Ishikawa (cell line): ENCODE results near the gene TMEM151A.

Experiments used
- CEBPB ChIP-seq: IDR thresholded peaks from 2 replicates; pipeline ENCODE4 v1.6.1; 2012
- CREB1 ChIP-seq: IDR thresholded peaks from 2 replicates; pipeline ENCODE4 v1.6.1; 2012; ENCODE audit warnings: low read depth
- EGR1 ChIP-seq: IDR thresholded peaks from 2 replicates; pipeline ENCODE4 v1.6.1; 2012
- EP300 ChIP-seq: IDR thresholded peaks from 2 replicates; pipeline ENCODE4 v1.6.1; 2012; ENCODE audit warnings: borderline replicate concordance
- FOXM1 ChIP-seq: IDR thresholded peaks from 2 replicates; pipeline ENCODE4 v1.6.1; 2012; ENCODE audit warnings: low read depth, borderline replicate concordance
- NFIC ChIP-seq: IDR thresholded peaks from 2 replicates; pipeline ENCODE4 v1.6.1; 2012
- RAD21 ChIP-seq: IDR thresholded peaks from 2 replicates; pipeline ENCODE4 v1.6.1; 2012; ENCODE audit warnings: low read depth
- TAF1 ChIP-seq: IDR thresholded peaks from 2 replicates; pipeline ENCODE4 v1.6.1; 2012; ENCODE audit warnings: low read depth, mild to moderate bottlenecking
- TCF12 ChIP-seq: IDR thresholded peaks from 2 replicates; pipeline ENCODE4 v1.6.1; 2012; ENCODE audit warnings: low read depth
- TEAD4 ChIP-seq: IDR thresholded peaks from 2 replicates; pipeline ENCODE4 v1.6.1; 2012
- YY1 ChIP-seq: IDR thresholded peaks from 2 replicates; pipeline ENCODE4 v1.6.1; 2012; ENCODE audit warnings: low read depth
- ZBTB7A ChIP-seq: IDR thresholded peaks from 2 replicates; pipeline ENCODE4 v1.6.1; 2012; ENCODE audit warnings: low read depth
- TF ChIP-seq, protein P1 (sequence below): IDR thresholded peaks from 2 replicates; pipeline ENCODE4 v1.6.1; 2012
- TF ChIP-seq, protein P2 (sequence below): IDR thresholded peaks from 2 replicates; pipeline ENCODE4 v1.6.1; 2012; ENCODE audit warnings: low read depth, mild to moderate bottlenecking
- TF ChIP-seq, protein P3 (sequence below): IDR thresholded peaks from 2 replicates; pipeline ENCODE4 v1.6.1; 2012

Gene TMEM151A

DNA sequence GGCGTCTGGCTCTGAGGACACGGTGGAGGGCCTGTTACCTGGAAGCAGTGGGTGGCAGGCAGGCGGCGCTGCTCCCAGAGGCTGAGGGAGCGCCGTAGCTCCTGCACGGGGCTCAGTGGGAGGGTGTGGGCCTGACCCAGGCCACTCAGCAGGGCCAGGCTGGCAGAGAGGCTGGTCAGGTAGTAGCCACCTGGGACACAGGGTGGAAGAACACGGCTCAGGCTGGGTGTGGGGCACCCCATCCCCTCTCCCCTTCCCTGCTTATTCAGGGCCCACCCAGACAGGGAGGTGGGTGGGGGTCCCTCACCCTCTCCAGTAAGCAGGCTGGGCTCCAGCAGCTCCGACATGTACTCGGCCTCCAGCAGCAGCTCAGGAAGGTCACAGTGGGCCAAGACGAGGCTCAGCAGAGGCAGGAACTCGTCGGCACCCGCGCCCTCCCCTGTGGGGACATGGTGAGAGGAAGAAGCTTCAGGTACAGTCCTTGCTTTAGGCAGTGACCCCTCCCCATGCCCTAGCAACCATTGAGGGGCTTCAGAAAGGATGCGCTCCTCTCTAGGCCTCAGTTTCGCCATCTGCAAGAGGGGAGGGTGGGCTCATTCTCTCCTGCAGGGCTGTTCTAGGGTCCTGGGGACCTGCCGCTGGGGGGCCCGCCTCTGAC lies 41.7 kb downstream of the TMEM151A start:
- TF ChIP-seq FOXM1, result no peak
- no peak for TF ChIP-seq EP300
- no peak for TF ChIP-seq NFIC
- TF ChIP-seq RAD21, result no peak
- TF ChIP-seq CREB1, result no peak
- no peak for TF ChIP-seq EGR1

DNA sequence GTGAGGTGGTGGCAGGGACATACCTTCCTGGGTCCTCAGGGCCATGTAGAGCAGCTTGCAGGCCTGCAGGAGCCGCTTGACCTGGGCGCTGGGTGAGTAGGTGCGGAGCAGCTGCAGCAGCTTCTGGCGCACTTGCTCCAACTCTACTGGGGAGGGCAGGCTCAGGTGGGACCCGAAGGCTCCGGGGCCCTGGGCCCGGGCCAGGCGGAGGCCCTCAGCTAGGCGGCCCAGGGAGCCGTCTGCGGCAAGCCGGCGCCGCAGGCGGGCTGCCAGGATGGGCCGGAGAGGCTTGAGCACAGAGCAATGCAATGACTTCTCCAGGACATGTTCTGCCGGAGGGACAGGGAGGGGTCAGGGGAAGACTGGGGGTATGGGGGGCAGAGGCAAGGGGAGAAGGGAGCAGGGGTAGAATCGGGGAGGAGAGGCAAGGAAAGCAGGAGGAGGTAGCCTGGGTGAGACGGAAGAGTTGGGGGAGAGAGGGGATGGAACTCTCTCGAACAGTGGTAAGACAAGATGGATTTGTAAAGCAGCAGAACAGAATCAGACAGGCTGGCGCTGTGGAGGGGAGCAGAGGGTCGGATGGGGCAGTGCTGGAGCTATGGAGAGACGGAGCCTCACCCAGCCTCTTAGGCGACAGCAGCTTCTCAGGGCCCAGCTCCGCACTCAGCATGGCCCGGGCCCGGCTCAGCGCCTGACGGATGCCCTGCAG lies 42.4 kb downstream of the TMEM151A start:
- no peak for TF ChIP-seq CEBPB
- TF ChIP-seq YY1, result no peak
- TF ChIP-seq ZBTB7A, result no peak
- TF ChIP-seq, protein P1, sequence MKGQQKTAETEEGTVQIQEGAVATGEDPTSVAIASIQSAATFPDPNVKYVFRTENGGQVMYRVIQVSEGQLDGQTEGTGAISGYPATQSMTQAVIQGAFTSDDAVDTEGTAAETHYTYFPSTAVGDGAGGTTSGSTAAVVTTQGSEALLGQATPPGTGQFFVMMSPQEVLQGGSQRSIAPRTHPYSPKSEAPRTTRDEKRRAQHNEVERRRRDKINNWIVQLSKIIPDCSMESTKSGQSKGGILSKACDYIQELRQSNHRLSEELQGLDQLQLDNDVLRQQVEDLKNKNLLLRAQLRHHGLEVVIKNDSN, result no peak
- TF ChIP-seq, protein P2, sequence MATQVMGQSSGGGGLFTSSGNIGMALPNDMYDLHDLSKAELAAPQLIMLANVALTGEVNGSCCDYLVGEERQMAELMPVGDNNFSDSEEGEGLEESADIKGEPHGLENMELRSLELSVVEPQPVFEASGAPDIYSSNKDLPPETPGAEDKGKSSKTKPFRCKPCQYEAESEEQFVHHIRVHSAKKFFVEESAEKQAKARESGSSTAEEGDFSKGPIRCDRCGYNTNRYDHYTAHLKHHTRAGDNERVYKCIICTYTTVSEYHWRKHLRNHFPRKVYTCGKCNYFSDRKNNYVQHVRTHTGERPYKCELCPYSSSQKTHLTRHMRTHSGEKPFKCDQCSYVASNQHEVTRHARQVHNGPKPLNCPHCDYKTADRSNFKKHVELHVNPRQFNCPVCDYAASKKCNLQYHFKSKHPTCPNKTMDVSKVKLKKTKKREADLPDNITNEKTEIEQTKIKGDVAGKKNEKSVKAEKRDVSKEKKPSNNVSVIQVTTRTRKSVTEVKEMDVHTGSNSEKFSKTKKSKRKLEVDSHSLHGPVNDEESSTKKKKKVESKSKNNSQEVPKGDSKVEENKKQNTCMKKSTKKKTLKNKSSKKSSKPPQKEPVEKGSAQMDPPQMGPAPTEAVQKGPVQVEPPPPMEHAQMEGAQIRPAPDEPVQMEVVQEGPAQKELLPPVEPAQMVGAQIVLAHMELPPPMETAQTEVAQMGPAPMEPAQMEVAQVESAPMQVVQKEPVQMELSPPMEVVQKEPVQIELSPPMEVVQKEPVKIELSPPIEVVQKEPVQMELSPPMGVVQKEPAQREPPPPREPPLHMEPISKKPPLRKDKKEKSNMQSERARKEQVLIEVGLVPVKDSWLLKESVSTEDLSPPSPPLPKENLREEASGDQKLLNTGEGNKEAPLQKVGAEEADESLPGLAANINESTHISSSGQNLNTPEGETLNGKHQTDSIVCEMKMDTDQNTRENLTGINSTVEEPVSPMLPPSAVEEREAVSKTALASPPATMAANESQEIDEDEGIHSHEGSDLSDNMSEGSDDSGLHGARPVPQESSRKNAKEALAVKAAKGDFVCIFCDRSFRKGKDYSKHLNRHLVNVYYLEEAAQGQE, result no peak
- TF ChIP-seq TAF1, result no peak
- no peak for TF ChIP-seq RAD21
- TF ChIP-seq EGR1, result no peak
- TF ChIP-seq, protein P3, sequence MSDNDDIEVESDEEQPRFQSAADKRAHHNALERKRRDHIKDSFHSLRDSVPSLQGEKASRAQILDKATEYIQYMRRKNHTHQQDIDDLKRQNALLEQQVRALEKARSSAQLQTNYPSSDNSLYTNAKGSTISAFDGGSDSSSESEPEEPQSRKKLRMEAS, result no peak
- no peak for TF ChIP-seq TEAD4
- TF ChIP-seq NFIC, result no peak
- TF ChIP-seq TCF12, result no peak

DNA sequence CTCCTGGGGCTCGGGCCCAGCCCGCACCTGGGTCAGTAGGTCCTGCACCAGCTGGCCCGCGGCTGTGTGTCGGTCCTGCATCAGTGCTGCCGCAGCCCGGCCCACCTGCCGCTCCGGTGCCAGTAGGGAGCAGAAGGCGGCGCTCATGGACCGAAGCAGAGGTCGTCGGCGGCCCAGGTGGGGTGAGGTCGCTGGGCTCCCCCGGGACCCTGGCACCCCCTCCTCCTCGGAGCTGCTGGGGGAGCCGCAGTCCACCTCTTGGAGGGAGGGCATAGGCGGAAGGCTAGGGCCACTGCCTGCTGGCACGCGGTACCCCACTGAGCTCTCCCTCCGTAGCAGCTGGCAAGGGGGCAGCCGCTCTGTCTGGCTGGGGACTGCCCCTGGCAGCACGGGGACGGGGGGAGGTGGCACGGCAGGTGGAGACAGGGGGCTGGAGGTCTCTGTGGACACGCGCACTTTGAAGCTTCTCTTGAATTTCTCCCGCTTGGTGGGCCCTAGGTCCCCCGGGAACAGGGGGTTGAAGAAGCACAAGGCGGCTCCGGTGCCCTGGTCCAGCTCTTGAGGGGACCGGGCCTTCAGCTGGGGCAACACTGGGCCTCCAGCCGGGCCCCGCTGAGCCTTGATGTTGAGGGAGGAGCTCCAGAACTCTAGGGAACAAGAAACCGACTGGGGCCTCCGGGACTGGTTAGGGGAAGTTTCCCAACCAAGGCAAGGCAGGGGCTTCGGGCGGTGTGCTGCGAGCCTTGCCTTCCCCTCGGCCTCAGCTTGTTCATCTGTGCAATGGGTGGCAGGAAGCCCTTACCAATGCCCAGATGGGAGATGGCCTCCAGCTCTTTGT lies 43.1 kb downstream of the TMEM151A start:
- no peak for TF ChIP-seq NFIC
- TF ChIP-seq EGR1, result no peak
- no peak for TF ChIP-seq EP300
- TF ChIP-seq RAD21, result no peak
- TF ChIP-seq, protein P2, result no peak
- TF ChIP-seq TAF1, result no peak
- no peak for TF ChIP-seq ZBTB7A
- TF ChIP-seq YY1, result no peak
- no peak for TF ChIP-seq CREB1
- TF ChIP-seq TCF12, result no peak

DNA sequence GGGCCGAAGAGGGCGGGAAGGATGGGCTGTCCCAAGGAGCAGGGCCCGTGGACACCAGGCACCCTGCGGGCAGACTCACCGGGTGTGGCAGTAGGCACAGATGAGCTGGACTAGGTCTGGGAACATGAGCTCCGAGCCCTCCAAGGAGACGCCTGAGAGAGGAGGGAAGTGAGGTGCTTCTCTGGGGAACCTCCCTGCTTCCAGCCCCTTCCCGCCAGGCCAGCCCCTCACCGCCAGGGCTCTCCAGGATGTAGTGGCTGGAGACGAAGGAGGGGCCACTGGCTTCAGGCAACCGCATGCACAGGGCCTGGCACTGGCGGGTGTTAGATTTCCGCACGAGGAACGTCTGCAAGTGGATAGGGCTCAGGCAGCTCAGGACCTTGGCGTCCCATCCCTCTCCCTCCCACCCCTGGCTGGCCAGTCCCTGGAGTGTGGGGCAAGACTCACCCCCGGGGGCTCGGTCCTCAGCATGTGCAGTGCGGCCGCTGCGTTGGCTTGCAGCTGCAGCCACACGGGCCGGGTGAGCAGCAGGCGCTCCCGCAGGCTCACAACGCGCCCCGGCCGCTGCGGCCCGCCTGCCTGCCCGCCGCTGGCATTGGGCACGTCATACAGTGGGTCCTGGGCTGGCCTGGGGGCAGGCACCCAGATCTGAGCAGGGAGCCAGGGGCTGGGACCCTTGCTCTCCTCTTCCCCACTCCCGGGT lies 44.0 kb downstream of the TMEM151A start:
- TF ChIP-seq, protein P3, result peak; percentile 89
- no peak for TF ChIP-seq FOXM1

DNA sequence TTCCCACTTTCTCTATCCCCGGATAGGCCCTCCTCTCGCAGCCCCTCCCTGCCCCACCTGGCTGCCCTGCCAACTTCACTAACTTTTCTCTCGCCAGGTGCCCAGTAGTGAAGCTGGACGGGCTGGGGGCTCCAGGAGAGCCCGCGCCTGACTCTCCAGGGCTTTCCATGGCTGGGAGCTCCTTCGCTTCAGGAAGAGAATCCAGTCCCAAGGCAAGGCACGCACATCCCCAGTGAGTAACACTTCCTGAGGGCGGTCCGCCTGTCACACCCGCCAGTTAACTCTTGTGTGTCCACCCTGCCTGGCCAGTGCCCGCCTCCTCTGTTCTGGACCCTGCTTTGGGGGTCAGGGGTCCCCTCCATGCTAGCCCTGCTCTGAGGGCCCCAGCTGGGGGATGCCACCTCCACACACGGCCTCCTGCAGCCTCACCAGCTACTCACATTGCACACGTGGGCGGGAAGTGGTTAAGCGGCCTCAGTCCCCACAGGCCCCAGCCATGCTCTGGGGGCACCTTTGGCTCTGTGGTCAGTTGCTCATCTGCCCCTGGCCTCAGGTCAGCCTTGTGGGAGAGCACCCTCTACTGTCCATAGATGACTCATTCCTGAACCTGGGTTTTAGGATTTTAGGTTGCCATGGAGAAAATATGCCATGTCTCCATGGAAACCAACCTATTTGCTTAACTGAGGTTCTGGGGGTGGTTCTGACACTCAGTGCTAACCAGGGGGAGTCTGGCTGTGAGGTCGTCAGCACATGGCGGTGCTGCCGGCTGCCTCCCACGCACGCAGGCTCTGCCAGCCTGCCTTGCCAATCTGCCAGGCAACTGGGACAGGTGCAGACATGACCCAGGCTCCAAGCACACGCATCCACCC lies 44.8 kb downstream of the TMEM151A start, which contains the start of gene RIN1:
Gene RIN1 (minus strand): TSS at position 201 of the 869 bp plus-strand sequence. CDS start 32 bp downstream, at position 169.
- TF ChIP-seq CEBPB, result no peak
- TF ChIP-seq EP300, result peak; percentile 30; the same call in 1 of the 2 replicates
- TF ChIP-seq TEAD4, result 0 out of 2 replicates have a peak, but pooled peaks have one; percentile 3
- TF ChIP-seq RAD21, result peak; percentile 50
- no peak for TF ChIP-seq CREB1
- TF ChIP-seq, protein P3, result peak; percentile 31
- TF ChIP-seq ZBTB7A, result peak; percentile 88; the same call in 1 of the 2 replicates
- 0 out of 2 replicates have a peak, but pooled peaks have one; percentile 9 for TF ChIP-seq YY1
- TF ChIP-seq, protein P2, result no peak
- TF ChIP-seq TAF1, result no peak
- TF ChIP-seq, protein P1, result peak; percentile 15; the same call in 1 of the 2 replicates
- TF ChIP-seq FOXM1, result no peak
- peak; percentile 42 for TF ChIP-seq EGR1
- no peak for TF ChIP-seq NFIC
- TF ChIP-seq TCF12, result 0 out of 2 replicates have a peak, but pooled peaks have one; percentile 32
